ENCODE measurements around the gene GLUL. TPM values are rescaled to one million over a fixed set of nuclear protein-coding genes. Genes with fewer than 3 reads are reported as not detected.

Gene GLUL
- total and polyA plus RNA-seq, 2 donors (not counting 1 experiment from before 2014, with no cell fraction given): 38.9 to 44.2 TPM

DNA sequence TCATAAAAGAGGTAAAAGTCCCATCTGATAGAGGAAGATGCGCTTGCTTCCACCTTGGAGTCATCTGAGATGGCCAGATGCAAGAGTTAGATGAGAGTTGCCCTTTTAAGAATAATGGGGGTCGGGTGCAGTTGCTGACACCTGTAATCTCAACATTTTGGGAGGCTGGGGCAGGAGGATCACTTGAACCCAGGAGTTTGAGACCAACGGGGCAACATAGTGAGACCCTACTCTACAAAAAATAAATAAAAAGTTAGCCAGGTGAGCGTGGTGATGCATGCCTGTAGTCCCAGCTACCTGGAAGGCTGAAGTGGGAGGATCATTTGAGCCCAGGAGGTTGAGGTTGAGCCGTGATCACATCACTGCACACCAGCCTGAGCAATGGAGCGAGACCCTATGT lies 22.4 kb upstream of the GLUL start:
- no peak overlapping the region for H3K27ac ChIP-seq (ENCODE audit: low read length in 2 of 2)
- H3K79me2 ChIP-seq (ENCODE audit: control insufficient read depth, insufficient read depth, low read length): no peaks in the 10 kb centered on the region
- H3K9me3 ChIP-seq (ENCODE audit: control extremely low read depth in 1 of 3, control insufficient read depth in 2 of 3, insufficient read depth in 1 of 3, low read length in 2 of 3): no peaks in the 10 kb centered on the region
- no peak overlapping the region for H3K4me3 Mint-ChIP-seq
- 80% methylated on average over 6 of the region's 6 CpGs for WGBS (ENCODE audit: insufficient coverage)
- no peak overlapping the region for H3K9ac ChIP-seq (ENCODE audit: low read length)
- no peak overlapping the region for H2AFZ ChIP-seq (ENCODE audit: insufficient read depth, low read depth, low read length, poor library complexity, severe bottlenecking)
- no peaks in the 10 kb centered on the region for H3K36me3 ChIP-seq (replicated peaks in 1 of 2; ENCODE audit: control extremely low read depth in 1 of 2, control insufficient read depth in 1 of 2, extremely low read depth in 1 of 2, insufficient read depth in 2 of 2, low read length in 1 of 2)
- H3K4me3 ChIP-seq (ENCODE audit: control extremely low read depth in 1 of 5, extremely low read depth in 1 of 5, insufficient read depth in 1 of 5, low read depth in 2 of 5, low read length in 4 of 5): no peak overlapping the region
- intact Hi-C loops (cut with micrococcal nuclease): no loop called here
- ChIA-PET POLR2A (no interaction called here), CTCF (no interaction called here)
- no peak overlapping the region for H3K27ac Mint-ChIP-seq
- no peaks in the 10 kb centered on the region for H4K20me1 ChIP-seq (ENCODE audit: control insufficient read depth, insufficient read depth, low read length, poor library complexity, severe bottlenecking)
- H3K4me1 ChIP-seq (ENCODE audit: control insufficient read depth in 2 of 2, insufficient read depth in 2 of 2, low read length in 2 of 2): no peaks in the 10 kb centered on the region
- TF ChIP-seq EZH2 (IDR thresholded peaks at IDR 0.05; ENCODE audit: borderline replicate concordance, insufficient read depth, low read depth, low read length, poor library complexity, severe bottlenecking): no peak
- no peaks in the 10 kb centered on the region for H3K9me3 Mint-ChIP-seq (ENCODE audit: insufficient read depth)
- ATAC-seq (ENCODE audit: low read depth) (no peak), DNase-seq (no peak)
- H3K27me3 Mint-ChIP-seq: peaks cover 23% of the 10 kb centered on the region
- H3K4me1 Mint-ChIP-seq: no peaks in the 10 kb centered on the region
- peaks cover 0 to 15% (median 0%) of the 10 kb centered on the region in 4 experiments for H3K27me3 ChIP-seq (replicated peaks in 1 of 4; ENCODE audit: control extremely low read depth in 1 of 4, control insufficient read depth in 3 of 4, insufficient read depth in 4 of 4, low read length in 3 of 4)
- no peak overlapping the region for H3K4me2 ChIP-seq (replicated peaks; ENCODE audit: low read depth, low read length, poor library complexity, severe bottlenecking)

DNA sequence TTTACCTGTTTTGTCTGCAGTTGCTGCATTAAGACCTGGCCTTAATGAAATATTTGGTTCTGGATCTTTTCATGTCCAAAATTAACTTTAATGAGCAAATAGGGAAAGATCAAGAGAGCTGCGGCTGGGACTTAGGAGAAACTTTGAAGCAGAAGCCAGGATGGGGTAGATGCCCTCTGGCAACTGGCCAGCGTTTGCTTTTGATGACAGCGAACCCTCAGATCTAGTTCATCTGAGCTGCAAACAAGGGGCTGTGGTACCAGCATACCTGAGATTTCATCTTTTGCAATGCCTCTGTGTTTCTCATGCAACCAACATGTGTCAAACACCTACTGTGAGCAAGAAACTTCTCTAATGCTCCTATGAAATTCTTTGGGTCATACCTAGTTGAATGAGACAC lies 21.9 kb upstream of the GLUL start:
- Histone ChIP-seq H3K4me2 (replicated peaks; ENCODE audit: low read depth, low read length, poor library complexity, severe bottlenecking) (no peak overlapping the region), H3K79me2 (ENCODE audit: control insufficient read depth, insufficient read depth, low read length) (no peaks in the 10 kb centered on the region), H3K27ac (ENCODE audit: low read length in 2 of 2) (no peak overlapping the region), H2AFZ (ENCODE audit: insufficient read depth, low read depth, low read length, poor library complexity, severe bottlenecking) (no peak overlapping the region), H4K20me1 (ENCODE audit: control insufficient read depth, insufficient read depth, low read length, poor library complexity, severe bottlenecking) (no peaks in the 10 kb centered on the region), H3K4me3 (ENCODE audit: control extremely low read depth in 1 of 5, extremely low read depth in 1 of 5, insufficient read depth in 1 of 5, low read depth in 2 of 5, low read length in 4 of 5) (no peak overlapping the region), H3K9ac (ENCODE audit: low read length) (no peak overlapping the region), H3K9me3 (ENCODE audit: control extremely low read depth in 1 of 3, control insufficient read depth in 2 of 3, insufficient read depth in 1 of 3, low read length in 2 of 3) (no peaks in the 10 kb centered on the region), H3K27me3 (replicated peaks in 1 of 4; ENCODE audit: control extremely low read depth in 1 of 4, control insufficient read depth in 3 of 4, insufficient read depth in 4 of 4, low read length in 3 of 4) (peaks cover 0 to 15% (median 0%) of the 10 kb centered on the region in 4 experiments), H3K4me1 (ENCODE audit: control insufficient read depth in 2 of 2, insufficient read depth in 2 of 2, low read length in 2 of 2) (no peaks in the 10 kb centered on the region), H3K36me3 (replicated peaks in 1 of 2; ENCODE audit: control extremely low read depth in 1 of 2, control insufficient read depth in 1 of 2, extremely low read depth in 1 of 2, insufficient read depth in 2 of 2, low read length in 1 of 2) (no peaks in the 10 kb centered on the region)
- Mint-ChIP-seq H3K4me3 (no peak overlapping the region), H3K27ac (no peak overlapping the region), H3K4me1 (no peaks in the 10 kb centered on the region), H3K9me3 (ENCODE audit: insufficient read depth) (no peaks in the 10 kb centered on the region), H3K27me3 (peaks cover 24% of the 10 kb centered on the region)
- 100% methylated on average over 3 of the region's 3 CpGs for WGBS (ENCODE audit: insufficient coverage)
- intact Hi-C loops (cut with micrococcal nuclease): no loop called here
- DNase-seq (no peak), ATAC-seq (ENCODE audit: low read depth) (no peak)
- ChIA-PET POLR2A (no interaction called here), CTCF (interaction anchor here (0.6 kb wide), 1 partner anchor 266 kb away, joined by 3 read pairs; no protein-coding TSS in a partner anchor)
- TF ChIP-seq EZH2 (IDR thresholded peaks at IDR 0.05; ENCODE audit: borderline replicate concordance, insufficient read depth, low read depth, low read length, poor library complexity, severe bottlenecking) (no peak), CTCF (IDR thresholded peaks at IDR 0.05) (no peak)

All from B cell (primary cell).